ENCODE measurements around the gene PARD3B.
"Not testable (repeated sequence)": the region's sequence is repeated elsewhere in the genome, so short reads cannot be mapped to it uniquely, and the experiment has no call there.

Gene PARD3B

DNA sequence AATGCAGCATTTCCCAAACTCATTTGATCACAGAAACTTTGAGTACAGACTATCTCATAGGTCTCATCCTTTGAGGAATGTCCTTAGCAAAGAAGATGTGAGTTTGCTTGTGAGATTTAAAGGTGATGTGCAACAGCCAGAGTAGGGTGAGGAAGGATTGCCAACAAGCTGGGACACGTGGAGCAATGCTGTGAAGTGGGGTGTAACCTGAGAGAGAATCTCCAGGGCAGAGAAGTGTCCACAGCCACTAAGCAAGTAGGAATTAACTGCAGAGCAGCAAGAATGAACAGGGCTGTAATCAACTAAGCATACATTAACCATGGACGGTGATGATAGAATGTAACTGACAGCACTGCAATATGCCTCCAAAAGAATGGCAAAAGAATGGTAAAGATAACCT lies 667.1 kb downstream of the PARD3B start:
- TF ChIP-seq, protein P1, sequence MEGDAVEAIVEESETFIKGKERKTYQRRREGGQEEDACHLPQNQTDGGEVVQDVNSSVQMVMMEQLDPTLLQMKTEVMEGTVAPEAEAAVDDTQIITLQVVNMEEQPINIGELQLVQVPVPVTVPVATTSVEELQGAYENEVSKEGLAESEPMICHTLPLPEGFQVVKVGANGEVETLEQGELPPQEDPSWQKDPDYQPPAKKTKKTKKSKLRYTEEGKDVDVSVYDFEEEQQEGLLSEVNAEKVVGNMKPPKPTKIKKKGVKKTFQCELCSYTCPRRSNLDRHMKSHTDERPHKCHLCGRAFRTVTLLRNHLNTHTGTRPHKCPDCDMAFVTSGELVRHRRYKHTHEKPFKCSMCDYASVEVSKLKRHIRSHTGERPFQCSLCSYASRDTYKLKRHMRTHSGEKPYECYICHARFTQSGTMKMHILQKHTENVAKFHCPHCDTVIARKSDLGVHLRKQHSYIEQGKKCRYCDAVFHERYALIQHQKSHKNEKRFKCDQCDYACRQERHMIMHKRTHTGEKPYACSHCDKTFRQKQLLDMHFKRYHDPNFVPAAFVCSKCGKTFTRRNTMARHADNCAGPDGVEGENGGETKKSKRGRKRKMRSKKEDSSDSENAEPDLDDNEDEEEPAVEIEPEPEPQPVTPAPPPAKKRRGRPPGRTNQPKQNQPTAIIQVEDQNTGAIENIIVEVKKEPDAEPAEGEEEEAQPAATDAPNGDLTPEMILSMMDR (conservative IDR thresholded peaks at IDR 0.05; ENCODE audit: low read depth, low read length): no peak
- no peak overlapping the region for H3K4me3 ChIP-seq (ENCODE audit: low read length)
- no peak for DNase-seq (ENCODE audit: low read depth)

DNA sequence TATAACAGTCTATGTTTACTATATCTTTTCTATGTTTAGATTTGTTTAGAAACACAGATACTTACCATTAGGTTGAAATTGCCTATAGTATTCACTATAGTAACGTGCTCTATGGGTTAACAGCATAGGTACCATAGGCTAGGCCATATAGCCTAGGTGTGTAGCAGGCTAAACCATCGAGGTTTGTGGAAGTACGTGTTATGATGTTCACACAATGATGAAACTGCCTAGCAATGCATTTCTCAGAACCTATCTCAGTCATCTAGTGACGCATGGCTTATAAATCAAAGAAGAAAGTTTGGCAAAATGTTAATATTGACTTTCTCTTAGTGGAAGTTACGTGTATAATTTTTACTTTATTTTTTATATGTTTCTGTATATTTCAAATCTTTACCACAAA lies 670.8 kb downstream of the PARD3B start:
- DNase-seq (ENCODE audit: low read depth): no peak
- no peak overlapping the region for H3K4me3 ChIP-seq (ENCODE audit: low read length)
- TF ChIP-seq, protein P1 (conservative IDR thresholded peaks at IDR 0.05; ENCODE audit: low read depth, low read length): no peak

DNA sequence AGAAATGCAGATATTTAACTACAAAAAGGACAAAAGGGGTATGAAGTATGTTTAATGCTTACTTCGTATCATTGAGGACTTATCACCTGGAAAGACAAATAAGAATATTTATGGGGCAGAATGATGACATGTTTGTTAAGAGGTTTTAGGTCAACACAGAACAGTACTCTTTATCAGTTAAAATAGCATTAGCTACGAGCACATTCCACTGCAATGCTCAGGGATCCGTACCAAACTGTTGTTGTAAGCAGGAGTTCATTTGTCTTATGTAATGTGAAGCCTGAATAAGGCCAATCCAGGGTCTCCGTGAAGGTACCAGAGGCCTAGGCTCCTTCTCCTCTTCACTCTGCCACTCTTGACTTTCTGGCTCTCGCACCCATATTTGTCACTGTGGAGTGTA lies 671.3 kb downstream of the PARD3B start:
- H3K4me3 ChIP-seq (ENCODE audit: low read length): no peak overlapping the region
- no peak for DNase-seq (ENCODE audit: low read depth)
- TF ChIP-seq, protein P1 (conservative IDR thresholded peaks at IDR 0.05; ENCODE audit: low read depth, low read length): no peak

DNA sequence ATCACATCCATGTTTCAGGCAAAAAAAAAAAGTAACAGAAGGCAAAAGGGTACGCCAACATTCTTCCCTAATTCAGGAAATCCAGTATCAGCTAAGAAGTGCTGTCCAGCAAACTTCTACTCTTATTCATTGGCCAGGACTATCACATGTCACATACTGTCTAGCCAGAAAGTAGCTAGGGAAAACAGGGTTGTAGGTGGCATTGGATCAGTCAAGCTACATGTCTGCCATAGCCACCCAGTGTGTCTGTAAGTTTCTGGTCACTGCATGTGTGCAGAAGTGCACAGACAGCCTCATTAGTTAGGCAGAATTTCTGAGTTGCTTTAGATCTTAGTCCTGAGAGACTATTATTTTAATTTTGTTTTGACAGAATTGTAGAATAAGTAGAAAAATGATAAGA lies 671.7 kb downstream of the PARD3B start:
- no peak for DNase-seq (ENCODE audit: low read depth)
- H3K4me3 ChIP-seq (ENCODE audit: low read length): no peak overlapping the region
- TF ChIP-seq, protein P1 (conservative IDR thresholded peaks at IDR 0.05; ENCODE audit: low read depth, low read length): no peak

DNA sequence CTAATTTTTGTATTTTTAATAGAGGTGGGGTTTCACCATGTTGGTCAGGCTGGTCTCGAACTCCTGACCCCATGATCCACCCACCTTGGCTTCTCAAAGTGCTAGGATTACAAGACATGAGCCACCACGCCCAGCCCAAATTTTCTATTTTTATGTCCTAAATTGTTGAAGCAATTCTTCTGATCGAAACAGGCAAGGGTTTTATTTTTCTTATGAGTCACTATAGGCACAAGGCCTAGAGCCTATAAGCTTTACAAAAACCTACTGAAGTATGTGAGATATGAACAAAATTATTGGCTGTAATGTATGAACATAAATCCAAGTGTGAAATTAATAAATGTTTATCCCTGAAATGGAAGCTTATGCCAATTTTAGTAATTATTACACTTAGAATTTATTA lies 672.8 kb downstream of the PARD3B start:
- no peak overlapping the region for H3K4me3 ChIP-seq (ENCODE audit: low read length)
- TF ChIP-seq, protein P1 (conservative IDR thresholded peaks at IDR 0.05; ENCODE audit: low read depth, low read length): no peak
- DNase-seq (ENCODE audit: low read depth): peak; percentile 60

DNA sequence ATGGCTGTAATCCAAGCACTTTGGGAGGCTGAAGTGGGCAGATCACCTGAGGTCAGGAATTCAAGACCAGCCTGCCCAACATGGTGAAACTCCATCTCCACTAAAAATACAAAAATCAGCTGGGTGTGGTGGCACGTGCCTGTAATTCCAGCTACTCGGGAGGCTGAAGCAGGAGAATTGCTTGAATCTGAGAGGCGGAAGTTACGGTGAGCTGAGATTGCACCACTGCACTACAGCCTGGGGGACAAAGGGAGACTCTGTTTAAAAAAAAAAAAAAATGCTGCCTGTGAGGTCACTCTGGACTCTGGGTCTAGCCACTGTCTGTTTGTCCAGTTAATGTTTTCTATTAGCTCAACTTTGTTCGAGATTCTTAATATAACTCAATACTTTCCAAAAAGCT lies 673.5 kb downstream of the PARD3B start:
- not testable (repeated sequence) for H3K4me3 ChIP-seq (ENCODE audit: low read length); DNase-seq (ENCODE audit: low read depth)

DNA sequence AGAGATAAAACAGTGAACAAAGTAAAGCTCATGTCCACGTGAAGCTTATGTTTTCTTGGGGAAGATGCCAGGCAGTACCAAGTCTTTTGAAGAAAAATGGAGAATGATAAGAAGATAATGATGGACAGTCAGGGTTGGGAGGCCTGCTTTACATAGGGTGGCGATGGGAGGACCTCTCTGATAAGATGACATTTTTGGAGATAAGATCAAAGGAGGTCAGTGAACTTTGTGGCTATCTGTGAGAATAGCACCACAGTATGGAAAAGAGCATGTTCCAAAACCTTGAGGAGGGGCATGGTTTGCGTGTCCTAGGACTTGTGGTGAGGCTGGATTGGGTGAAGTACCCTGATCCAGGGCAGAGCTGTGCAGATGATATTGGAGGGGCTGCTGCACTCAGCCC lies 675.3 kb downstream of the PARD3B start:
- TF ChIP-seq, protein P1 (conservative IDR thresholded peaks at IDR 0.05; ENCODE audit: low read depth, low read length): no peak
- DNase-seq (ENCODE audit: low read depth): no peak
- H3K4me3 ChIP-seq (ENCODE audit: low read length): no peak overlapping the region

DNA sequence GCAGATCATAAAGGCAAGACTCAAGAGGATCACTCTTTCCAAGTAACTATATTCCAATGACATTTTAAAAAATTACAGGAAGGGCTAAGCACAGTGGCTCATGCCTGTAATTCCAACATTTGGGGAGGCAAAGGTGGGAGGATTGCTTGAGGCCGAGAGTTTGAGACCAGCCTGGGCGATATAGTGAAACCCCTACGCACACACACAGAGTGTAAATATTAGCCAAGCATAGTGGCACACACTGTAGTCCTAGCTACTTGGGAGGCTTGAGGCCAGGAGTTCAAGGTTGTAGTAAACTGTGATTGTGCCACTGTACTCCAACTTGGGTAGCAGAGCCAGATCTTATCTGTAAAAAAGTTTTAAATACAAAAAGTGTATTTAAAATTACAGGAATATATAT lies 686.8 kb downstream of the PARD3B start:
- no peak for DNase-seq (ENCODE audit: low read depth)
- H3K4me3 ChIP-seq (ENCODE audit: low read length): no peak overlapping the region
- TF ChIP-seq, protein P1 (conservative IDR thresholded peaks at IDR 0.05; ENCODE audit: low read depth, low read length): no peak

Measured in retinal pigment epithelial cell (primary cell).